Body of pancreas (tissue), 4 donors: ENCODE results near the gene ZNF837. TPM values are rescaled to one million over a fixed set of nuclear protein-coding genes. Genes with fewer than 3 reads are reported as not detected.
A peak's percentile ranks its signal among the peaks of the same experiment; 100 is the strongest.

Experiments
- ATAC-seq: fragments of 150-250 bp; one replicate; pipeline ENCODE4 v1.9.1; 2016
- DNase-seq, 4 donors: peaks; one replicate each; pipeline ENCODE4 v3.0.0-alpha.2; 2019
- H3K27ac ChIP-seq, 4 donors: fragments of 200-600 bp; sonication (generic); 1 replicate in 3 of 4; 2 replicates in 1 of 4; pipeline versions ENCODE4 v1.5.1 to v1.6.1; 2016 to 2019; ENCODE audit warnings: mild to moderate bottlenecking in 1 of 4, mixed read lengths in 1 of 4, moderate library complexity in 1 of 4
- H3K27me3 ChIP-seq, 2 donors: fragments of 200-600 bp; sonication (generic); one replicate each; pipeline ENCODE4 v1.6.0; 2016; ENCODE audit warnings: mild to moderate bottlenecking in 1 of 2
- H3K36me3 ChIP-seq, 2 donors: fragments of 200-600 bp; sonication (generic); replicated peaks in 1 of 2; 2 replicates each; pipeline ENCODE4 v1.5.1; 2016; ENCODE audit warnings: low read depth in 2 of 2; ENCODE audit not compliant: insufficient read depth in 1 of 2
- H3K4me1 ChIP-seq: fragments of 200-600 bp; sonication (generic); one replicate; pipeline ENCODE4 v1.6.0; 2016
- H3K4me3 ChIP-seq, 2 donors: fragments of 200-600 bp; sonication (generic); 1 replicate in 1 of 2; 2 replicates in 1 of 2; pipeline ENCODE4 v1.5.1; 2016 to 2019
- H3K9me3 ChIP-seq, 3 donors: fragments of 200-600 bp; sonication (generic); 1 replicate in 2 of 3; 2 replicates in 1 of 3; pipeline ENCODE4 v1.5.1; 2016
- POLR2A ChIP-seq, 3 donors: fragments of 450-650 bp; IDR thresholded peaks; one replicate each; pipeline ENCODE4 v1.6.1; 2016; ENCODE audit warnings: antibody characterized with exemption in 3 of 3, mild to moderate bottlenecking in 2 of 3
- WGBS, 2 donors: methylation state at CpG; one replicate each; pipeline ENCODE4 v1.1.5; 2017; 5-methylcytosine and 5-hydroxymethylcytosine counted together
- intact Hi-C: fragments of 100-400 bp; cut with DNase I; formaldehyde crosslinking; loops from one replicate; pipeline ENCODE4 v1.15.1; 2023
- total RNA-seq, 2 donors: library from RNA; depleted of rRNA; stranded (reverse); fragments of >200 nt; gene quantifications; one replicate each; pipeline ENCODE4 v1.1.0, GENCODE V29; 2016
- TF ChIP-seq, protein P1 (sequence below), 7 experiments: fragments of 450-650 bp in 4 of 7; fragments of 200-600 bp in 3 of 7; sonication (generic) in 3 of 7; IDR thresholded peaks; one replicate each; pipeline ENCODE4 v1.5.1; 2016 to 2019; ENCODE audit warnings: antibody characterized with exemption in 7 of 7

The ZNF837 gene
- total RNA-seq, 2 donors from 2014 or later, result 7.3 to 15.2 TPM

DNA sequence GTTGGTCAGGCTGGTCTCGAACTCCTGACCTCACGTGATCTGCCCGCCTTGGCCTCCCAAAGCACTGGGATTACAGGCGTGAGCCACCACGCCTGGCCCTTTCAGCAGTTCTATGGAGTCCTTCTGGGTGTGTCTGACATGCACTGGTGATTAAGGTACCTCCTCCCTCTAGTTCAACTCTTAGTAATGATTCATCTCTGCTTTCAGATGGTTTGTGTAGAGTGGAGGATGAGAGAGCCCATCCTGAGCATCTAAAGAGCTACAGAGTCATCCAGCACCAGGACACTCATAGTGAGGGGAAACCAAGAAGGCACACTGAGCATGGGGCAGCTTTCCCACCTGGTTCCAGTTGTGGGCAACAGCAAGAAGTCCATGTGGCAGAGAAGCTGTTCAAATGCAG lies 35.8 kb upstream of the ZNF837 start:
- ATAC-seq, result no peak
- Histone ChIP-seq H3K9me3 (peaks cover 0 to 3% (median 0%) of the 10 kb centered on the region in 3 donors), H3K36me3 (peaks cover 9 to 14% of the 10 kb centered on the region in 2 donors), H3K4me3 (no peak overlapping the region), H3K4me1 (no peaks in the 10 kb centered on the region), H3K27ac (no peak overlapping the region), H3K27me3 (no peaks in the 10 kb centered on the region)
- TF ChIP-seq, protein P1, sequence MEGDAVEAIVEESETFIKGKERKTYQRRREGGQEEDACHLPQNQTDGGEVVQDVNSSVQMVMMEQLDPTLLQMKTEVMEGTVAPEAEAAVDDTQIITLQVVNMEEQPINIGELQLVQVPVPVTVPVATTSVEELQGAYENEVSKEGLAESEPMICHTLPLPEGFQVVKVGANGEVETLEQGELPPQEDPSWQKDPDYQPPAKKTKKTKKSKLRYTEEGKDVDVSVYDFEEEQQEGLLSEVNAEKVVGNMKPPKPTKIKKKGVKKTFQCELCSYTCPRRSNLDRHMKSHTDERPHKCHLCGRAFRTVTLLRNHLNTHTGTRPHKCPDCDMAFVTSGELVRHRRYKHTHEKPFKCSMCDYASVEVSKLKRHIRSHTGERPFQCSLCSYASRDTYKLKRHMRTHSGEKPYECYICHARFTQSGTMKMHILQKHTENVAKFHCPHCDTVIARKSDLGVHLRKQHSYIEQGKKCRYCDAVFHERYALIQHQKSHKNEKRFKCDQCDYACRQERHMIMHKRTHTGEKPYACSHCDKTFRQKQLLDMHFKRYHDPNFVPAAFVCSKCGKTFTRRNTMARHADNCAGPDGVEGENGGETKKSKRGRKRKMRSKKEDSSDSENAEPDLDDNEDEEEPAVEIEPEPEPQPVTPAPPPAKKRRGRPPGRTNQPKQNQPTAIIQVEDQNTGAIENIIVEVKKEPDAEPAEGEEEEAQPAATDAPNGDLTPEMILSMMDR (IDR thresholded peaks at IDR 0.05), result no peak
- TF ChIP-seq POLR2A (IDR thresholded peaks at IDR 0.05), result no peak
- intact Hi-C loops, result no loop called here
- no peak for DNase-seq
- WGBS, 2 donors, result 93 to 97% methylated on average over 5 of the region's 5 CpGs

DNA sequence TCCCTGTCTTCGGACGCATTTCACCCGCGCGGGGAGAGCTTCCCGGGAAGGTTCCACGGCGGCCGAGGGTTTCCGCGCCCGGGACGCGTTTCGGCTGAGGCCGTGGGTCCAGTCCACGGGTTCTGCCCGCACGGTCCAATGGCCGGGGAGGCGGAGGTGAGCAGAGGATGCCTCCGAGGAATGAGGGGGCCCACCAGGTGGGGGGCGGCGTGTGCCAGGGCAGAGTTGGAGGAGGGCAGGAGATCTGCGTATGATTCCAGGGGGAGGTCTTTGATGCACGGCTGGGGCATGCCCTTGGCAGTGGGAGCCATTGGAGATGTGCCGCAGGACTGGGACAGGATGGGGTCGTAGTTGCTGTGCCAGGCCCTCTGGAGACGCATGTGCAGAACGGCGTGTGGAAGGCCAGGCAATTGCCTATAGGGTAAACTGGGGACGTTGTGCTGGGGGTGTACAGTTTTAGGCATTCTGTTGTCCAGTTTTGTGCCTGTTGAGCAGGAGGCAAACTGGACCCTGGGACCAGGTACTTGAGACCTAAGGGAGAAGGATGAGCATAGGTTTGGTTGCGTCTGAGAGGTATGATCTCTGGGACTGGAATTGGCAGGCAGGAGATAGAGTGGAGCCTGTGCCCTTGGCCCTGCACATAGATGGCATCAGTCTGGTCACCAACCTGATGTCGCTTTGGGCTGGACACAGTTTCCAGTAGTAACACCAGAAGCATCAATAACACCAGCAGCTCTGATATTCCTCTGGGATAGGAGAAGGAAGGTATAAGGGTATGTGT lies 28.4 kb upstream of the ZNF837 start:
- no peak for TF ChIP-seq POLR2A (IDR thresholded peaks at IDR 0.05)
- TF ChIP-seq, protein P1 (IDR thresholded peaks at IDR 0.05), result no peak
- ATAC-seq (no peak), DNase-seq (peak in 1 of 4 donors; percentile 18)
- intact Hi-C loops, result no loop called here
- Histone ChIP-seq H3K27me3 (no peaks in the 10 kb centered on the region), H3K4me1 (peaks cover 24% of the 10 kb centered on the region), H3K4me3 (peak overlapping the region; percentile 76 to 96), H3K9me3 (no peaks in the 10 kb centered on the region), H3K27ac (peak overlapping the region; percentile 65 to 84 (median 80)), H3K36me3 (no peaks in the 10 kb centered on the region)
- WGBS, 2 donors, result 3 to 18% methylated on average over 1 to 32 of the region's 34 CpGs

DNA sequence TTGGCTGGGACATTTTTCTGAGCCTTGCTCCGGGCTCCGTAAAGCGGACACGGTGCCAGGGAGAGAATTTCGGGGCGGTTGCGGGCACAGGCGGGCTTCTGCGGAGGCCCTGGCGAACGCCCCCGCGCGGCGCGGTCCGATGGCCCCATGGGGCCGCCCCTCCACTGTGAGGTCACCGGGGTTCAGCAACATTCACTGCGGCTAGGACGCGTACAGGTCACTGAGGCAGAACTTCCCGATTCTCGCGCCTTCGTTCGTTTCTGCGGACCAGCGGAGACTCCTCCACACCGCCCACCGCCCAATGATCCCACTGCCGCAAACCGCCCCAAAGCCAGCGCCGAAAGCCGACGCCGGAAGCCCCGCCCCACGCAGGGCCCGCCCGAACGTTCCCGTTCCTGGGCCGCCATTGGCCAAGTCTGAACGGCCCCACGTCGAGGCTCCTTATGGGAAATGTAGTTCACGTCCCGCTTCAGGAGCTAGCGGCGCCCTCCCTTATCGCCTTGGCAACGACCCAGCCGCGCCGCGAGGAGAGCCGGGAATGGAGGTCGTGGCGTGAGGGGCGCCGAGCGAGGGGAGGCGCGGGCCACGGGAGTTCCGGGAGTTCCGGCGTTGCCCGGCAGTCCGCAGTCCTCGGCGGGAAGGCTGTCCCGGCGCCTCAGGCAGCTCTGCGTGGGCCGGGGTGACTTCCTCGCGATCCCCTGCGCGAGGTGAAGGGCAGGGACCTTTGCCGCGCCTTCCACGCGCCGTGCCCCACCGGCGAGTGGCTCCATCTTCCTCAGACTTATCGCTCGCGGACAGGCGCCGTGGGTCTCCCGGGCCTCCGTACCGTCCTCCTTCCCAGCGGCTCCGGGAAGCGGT lies 27.6 kb upstream of the ZNF837 start, which contains the start of gene ZNF584:
ZNF584 (plus strand) TSS at position 498 of the 858 bp plus-strand sequence. CDS start 499 bp downstream, outside the sequence.
- DNase-seq (peak; percentile 92 to 96 (median 94)), ATAC-seq (peak; percentile 98)
- Histone ChIP-seq H3K36me3 (no peaks in the 10 kb centered on the region), H3K4me1 (peaks cover 24% of the 10 kb centered on the region), H3K4me3 (peak within 1 kb of the TSS; percentile 76 to 96), H3K9me3 (no peaks in the 10 kb centered on the region), H3K27me3 (no peaks in the 10 kb centered on the region), H3K27ac (peak within 1 kb of the TSS; percentile 65 to 84 (median 80))
- peak; percentile 56 to 90 (median 84) for TF ChIP-seq POLR2A (IDR thresholded peaks at IDR 0.05)
- TF ChIP-seq, protein P1 (IDR thresholded peaks at IDR 0.05), result peak in 2 of 7 experiments; percentile 10 to 24
- WGBS, 2 donors, result 1% methylated on average over 85 of the region's 100 CpGs; no CpG with 5 or more reads in 1 of the 2 donors
- intact Hi-C loops, result no loop called here

DNA sequence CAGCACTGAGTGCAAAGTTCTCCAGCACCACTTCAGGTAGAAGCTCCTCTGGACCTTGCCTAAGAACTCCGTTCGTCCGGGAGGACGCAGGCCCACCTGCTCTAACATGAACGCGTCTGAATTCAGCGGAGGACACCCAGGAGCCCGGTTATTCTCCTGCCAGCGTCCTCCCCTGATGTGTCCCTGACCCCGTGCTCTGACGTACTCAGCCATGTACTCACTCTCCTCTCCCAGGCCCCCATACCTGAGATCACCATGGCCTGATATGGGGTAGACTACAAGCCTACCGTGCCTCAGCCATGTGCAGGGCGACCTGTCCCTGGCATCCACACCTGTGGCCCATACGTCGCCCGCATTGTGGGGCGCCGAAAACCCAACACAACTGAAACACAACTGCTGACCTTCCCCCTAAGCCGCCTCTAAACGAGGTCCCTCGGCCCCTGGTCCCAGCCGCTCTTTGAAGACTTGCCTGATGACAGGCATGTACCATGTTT lies 26.9 kb upstream of the ZNF837 start:
- TF ChIP-seq, protein P1 (IDR thresholded peaks at IDR 0.05), result no peak
- TF ChIP-seq POLR2A (IDR thresholded peaks at IDR 0.05), result no peak
- H3K4me1 ChIP-seq, result peaks cover 24% of the 10 kb centered on the region
- ATAC-seq (peak; percentile 15), DNase-seq (no peak)
- no peaks in the 10 kb centered on the region for H3K9me3 ChIP-seq
- no peaks in the 10 kb centered on the region for H3K36me3 ChIP-seq
- no peaks in the 10 kb centered on the region for H3K27me3 ChIP-seq
- H3K4me3 ChIP-seq, result peak overlapping the region; percentile 76 to 96
- peak overlapping the region; percentile 65 to 84 (median 80) for H3K27ac ChIP-seq
- intact Hi-C loops, result no loop called here
- WGBS, 2 donors, result 6 to 12% methylated on average over 12 to 22 of the region's 22 CpGs
